GM12878 (cell line): ENCODE results near the gene MORN4.

Experiments used
- CTCF ChIP-seq, 3 experiments: IDR thresholded peaks in 2 of 3; conservative IDR thresholded peaks in 1 of 3; 2 replicates each; pipeline ENCODE4 v1.5.1; 2011; ENCODE audit warnings: low read depth in 3 of 3, low read length in 3 of 3, mild to moderate bottlenecking in 3 of 3, control low read depth in 2 of 3, moderate library complexity in 2 of 3, inconsistent platforms in 1 of 3, mixed read lengths in 1 of 3; ENCODE audit not compliant: control insufficient read depth in 2 of 3, insufficient read depth in 1 of 3; ENCODE audit errors: extremely low read depth in 1 of 3
- ZZZ3 ChIP-seq: IDR thresholded peaks from 2 replicates; pipeline ENCODE4 v1.6.1; 2011; ENCODE audit warnings: low read depth; ENCODE audit not compliant: control insufficient read depth, insufficient read length

DNA sequence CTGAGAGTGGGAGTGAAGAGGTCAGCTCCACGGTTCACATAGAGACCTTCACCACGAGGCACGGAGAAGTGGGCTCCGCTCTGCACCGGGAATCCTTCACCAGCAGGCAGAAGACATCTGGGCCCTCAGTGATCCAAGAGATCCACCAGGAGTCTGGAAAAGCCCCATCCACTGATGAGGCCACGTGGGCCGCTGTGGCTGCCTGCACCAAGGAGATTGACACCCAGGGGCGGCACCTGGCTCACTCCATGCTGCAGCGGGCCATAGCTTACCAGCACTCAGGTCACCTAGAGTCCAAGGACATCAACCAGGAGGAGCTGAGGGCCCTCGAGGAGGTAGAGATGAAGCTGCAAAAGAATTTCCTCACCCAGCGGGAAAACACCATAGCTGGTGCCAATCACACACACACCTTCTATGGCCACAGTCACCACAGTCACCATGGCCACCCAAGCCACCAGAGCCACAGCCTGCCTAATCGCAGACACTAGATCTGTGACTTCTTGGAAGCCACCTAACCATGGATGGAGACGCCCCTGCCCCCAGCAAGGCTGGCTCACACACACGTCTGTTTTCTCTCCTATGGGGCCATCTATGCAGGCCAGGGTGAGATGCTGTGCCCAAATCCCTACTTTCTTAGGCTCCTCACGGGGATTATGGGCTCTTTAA, 43.1 kb downstream of the MORN4 start:
- TF ChIP-seq CTCF (IDR thresholded peaks at IDR 0.05 in 2 of 3, conservative IDR thresholded peaks at IDR 0.05 in 1 of 3; ENCODE audit: control insufficient read depth in 2 of 3, extremely low read depth in 1 of 3, insufficient read depth in 1 of 3, low read depth in 3 of 3, low read length in 3 of 3): no peak
- no peak for TF ChIP-seq ZZZ3
